Hypothalamus (tissue), 51 donors: ENCODE data around the gene HSFX2.
"Not testable (repeated sequence)": the region's sequence is repeated elsewhere in the genome, so short reads cannot be mapped to it uniquely, and the experiment has no call there.

Experiments used
- DNase-seq, 51 donors: peaks; one replicate each; lab custom pipeline; 2025; lab: John Stamatoyannopoulos, UW

The HSFX2 gene

GRCh38 chrX:149595214-149595613 lies at the start of gene HSFX2:
Gene HSFX2 (minus strand): TSS chrX:149595314. CDS start chrX:149594700, 614 bp downstream.
- DNase-seq = not testable (repeated sequence)

GRCh38 chrX:149643496-149643895 lies 48.4 kb upstream of the HSFX2 start:
- no peak for DNase-seq

GRCh38 chrX:149641835-149642234 lies 46.7 kb upstream of the HSFX2 start:
- DNase-seq = no peak

GRCh38 chrX:149641432-149641831 lies 46.3 kb upstream of the HSFX2 start:
- no peak for DNase-seq

GRCh38 chrX:149639568-149639967 lies 44.5 kb upstream of the HSFX2 start:
- DNase-seq = no peak

GRCh38 chrX:149638860-149639259 lies 43.7 kb upstream of the HSFX2 start:
- DNase-seq = no peak

- DNase-seq = no peak
Measured at GRCh38 chrX:149633511-149633910, 38.4 kb upstream of the HSFX2 start.

- DNase-seq = peak in 46 of 51 donors; percentile 1 to 68 (median 29)
Measured at GRCh38 chrX:149631234-149632165, 36.4 kb upstream of the HSFX2 start, which contains the start of gene TMEM185A. Gene TMEM185A (minus strand): TSS chrX:149631792. CDS start chrX:149631580, 212 bp downstream.

- peak in 6 of 51 donors; percentile 0 to 35 (median 1) for DNase-seq
Measured at GRCh38 chrX:149630681-149631233, 35.6 kb upstream of the HSFX2 start.

- DNase-seq = no peak
Measured at GRCh38 chrX:149629730-149630387, 34.7 kb upstream of the HSFX2 start.

- DNase-seq = no peak
Measured at GRCh38 chrX:149628768-149629167, 33.7 kb upstream of the HSFX2 start.

GRCh38 chrX:149628280-149628679 lies 33.2 kb upstream of the HSFX2 start:
- DNase-seq = no peak

- DNase-seq = not testable (repeated sequence)
Measured at GRCh38 chrX:149626829-149627228, 31.7 kb upstream of the HSFX2 start.

- DNase-seq = not testable (repeated sequence)
Measured at GRCh38 chrX:149619662-149620061, 24.5 kb upstream of the HSFX2 start.

- no peak for DNase-seq
Measured at GRCh38 chrX:149618871-149619270, 23.8 kb upstream of the HSFX2 start.

- DNase-seq = no peak
Measured at GRCh38 chrX:149611623-149612175, 16.6 kb upstream of the HSFX2 start.

- no peak for DNase-seq
Measured at GRCh38 chrX:149610511-149610910, 15.4 kb upstream of the HSFX2 start.

GRCh38 chrX:149607699-149608098 lies 12.6 kb upstream of the HSFX2 start:
- DNase-seq = no peak

GRCh38 chrX:149605248-149605885 lies 10.3 kb upstream of the HSFX2 start:
- DNase-seq = not testable (repeated sequence)

- DNase-seq = not testable (repeated sequence)
Measured at GRCh38 chrX:149598603-149599002, 3.5 kb upstream of the HSFX2 start.
